ENCODE data around the gene TNS2.

Gene TNS2

DNA sequence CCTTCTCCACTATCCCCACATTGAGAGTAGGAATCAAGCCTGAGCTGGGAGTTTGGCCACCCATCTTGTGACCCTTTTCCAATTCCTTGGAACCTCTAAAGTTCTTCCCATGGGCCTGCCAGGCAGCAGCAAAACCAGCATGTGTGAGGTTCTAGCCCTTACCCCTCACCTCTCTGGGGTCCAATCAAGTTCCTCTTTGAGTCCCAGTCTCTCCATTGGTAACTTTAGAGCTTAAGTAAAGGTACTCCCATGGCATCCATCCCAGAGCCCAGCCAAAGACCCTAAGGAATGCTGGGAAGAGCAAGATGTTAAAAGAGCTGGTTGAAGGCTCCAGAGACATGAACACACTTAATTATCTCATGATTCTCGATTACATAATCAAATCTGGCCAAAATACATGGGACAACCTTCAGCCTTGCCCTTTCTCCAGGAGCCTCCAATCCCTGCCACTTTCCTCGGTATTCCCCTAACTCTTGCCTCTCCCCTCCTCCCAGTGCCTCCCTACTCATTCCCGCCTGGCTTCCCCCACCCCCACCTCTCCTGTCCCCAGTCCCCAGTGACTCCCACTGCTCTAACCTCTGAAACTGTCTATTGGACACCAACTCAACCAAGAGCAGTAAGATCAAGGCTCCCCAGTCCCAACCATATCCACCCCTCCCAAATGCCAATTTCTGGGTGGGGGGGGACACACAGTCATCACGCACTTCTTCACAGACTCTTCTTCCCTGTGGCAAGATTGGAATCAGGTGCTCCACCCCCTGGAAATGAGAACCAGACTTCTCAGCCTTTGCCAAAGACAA is 4.8 kb upstream of the TNS2 start:
- Histone ChIP-seq H3K4me3 (ENCODE audit: insufficient read depth, low read length, poor library complexity, severe bottlenecking) (no peak overlapping the region), H3K9me2 (replicated peaks; ENCODE audit: insufficient read depth, low read length) (no peaks in the 10 kb centered on the region), H3K9me3 (ENCODE audit: insufficient read depth, low read length) (no peaks in the 10 kb centered on the region), H3K9ac (ENCODE audit: low read length) (no peak overlapping the region), H2AFZ (ENCODE audit: low read depth, low read length, severe bottlenecking) (no peak overlapping the region), H3F3A (ENCODE audit: insufficient read depth) (peaks cover 14% of the 10 kb centered on the region), H3K36me3 (ENCODE audit: low read length) (no peaks in the 10 kb centered on the region), H4K20me1 (ENCODE audit: low read depth, low read length) (no peaks in the 10 kb centered on the region), H3K4me2 (ENCODE audit: low read depth, low read length, poor library complexity, severe bottlenecking) (no peak overlapping the region), H3K79me2 (ENCODE audit: insufficient read depth, low read length) (no peaks in the 10 kb centered on the region), H3K27me3 (ENCODE audit: low read length) (no peaks in the 10 kb centered on the region), H3K27ac (ENCODE audit: low read depth, low read length) (no peak overlapping the region)
- TF ChIP-seq, protein P1, sequence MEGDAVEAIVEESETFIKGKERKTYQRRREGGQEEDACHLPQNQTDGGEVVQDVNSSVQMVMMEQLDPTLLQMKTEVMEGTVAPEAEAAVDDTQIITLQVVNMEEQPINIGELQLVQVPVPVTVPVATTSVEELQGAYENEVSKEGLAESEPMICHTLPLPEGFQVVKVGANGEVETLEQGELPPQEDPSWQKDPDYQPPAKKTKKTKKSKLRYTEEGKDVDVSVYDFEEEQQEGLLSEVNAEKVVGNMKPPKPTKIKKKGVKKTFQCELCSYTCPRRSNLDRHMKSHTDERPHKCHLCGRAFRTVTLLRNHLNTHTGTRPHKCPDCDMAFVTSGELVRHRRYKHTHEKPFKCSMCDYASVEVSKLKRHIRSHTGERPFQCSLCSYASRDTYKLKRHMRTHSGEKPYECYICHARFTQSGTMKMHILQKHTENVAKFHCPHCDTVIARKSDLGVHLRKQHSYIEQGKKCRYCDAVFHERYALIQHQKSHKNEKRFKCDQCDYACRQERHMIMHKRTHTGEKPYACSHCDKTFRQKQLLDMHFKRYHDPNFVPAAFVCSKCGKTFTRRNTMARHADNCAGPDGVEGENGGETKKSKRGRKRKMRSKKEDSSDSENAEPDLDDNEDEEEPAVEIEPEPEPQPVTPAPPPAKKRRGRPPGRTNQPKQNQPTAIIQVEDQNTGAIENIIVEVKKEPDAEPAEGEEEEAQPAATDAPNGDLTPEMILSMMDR (IDR thresholded peaks at IDR 0.05; ENCODE audit: insufficient read depth, low read length, poor library complexity, severe bottlenecking) = no peak
- no peak for TF ChIP-seq EZH2phosphoT487 (conservative IDR thresholded peaks at IDR 0.05; ENCODE audit: low read length)

DNA sequence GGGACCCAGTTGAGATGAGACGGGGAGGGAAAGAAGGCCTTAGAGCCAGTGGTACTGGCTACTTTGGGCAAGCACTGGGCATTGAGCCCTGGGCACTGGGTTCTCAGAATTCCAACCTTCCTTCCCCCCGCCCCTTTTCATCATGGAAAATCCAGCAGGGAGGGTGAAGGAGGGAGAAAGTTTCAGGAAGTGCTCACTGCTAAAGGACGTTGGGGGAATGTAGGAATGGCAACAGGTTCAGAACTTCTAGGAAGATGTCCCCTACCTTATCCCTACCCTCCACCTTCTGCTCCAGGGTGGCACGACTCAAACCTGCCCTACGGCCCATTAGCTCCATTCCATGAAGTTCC is 4.2 kb upstream of the TNS2 start:
- H3K9me3 ChIP-seq (ENCODE audit: insufficient read depth, low read length) = no peaks in the 10 kb centered on the region
- no peak overlapping the region for H3K9ac ChIP-seq (ENCODE audit: low read length)
- H3K9me2 ChIP-seq (replicated peaks; ENCODE audit: insufficient read depth, low read length) = no peaks in the 10 kb centered on the region
- H3K27me3 ChIP-seq (ENCODE audit: low read length) = no peaks in the 10 kb centered on the region
- no peak overlapping the region for H3K4me2 ChIP-seq (ENCODE audit: low read depth, low read length, poor library complexity, severe bottlenecking)
- H3K27ac ChIP-seq (ENCODE audit: low read depth, low read length) = no peak overlapping the region
- H3K4me3 ChIP-seq (ENCODE audit: insufficient read depth, low read length, poor library complexity, severe bottlenecking) = no peak overlapping the region
- H2AFZ ChIP-seq (ENCODE audit: low read depth, low read length, severe bottlenecking) = no peak overlapping the region
- TF ChIP-seq, protein P1 (IDR thresholded peaks at IDR 0.05; ENCODE audit: insufficient read depth, low read length, poor library complexity, severe bottlenecking) = no peak
- TF ChIP-seq EZH2phosphoT487 (conservative IDR thresholded peaks at IDR 0.05; ENCODE audit: low read length) = no peak
- H3K79me2 ChIP-seq (ENCODE audit: insufficient read depth, low read length) = no peaks in the 10 kb centered on the region
- H3K36me3 ChIP-seq (ENCODE audit: low read length) = no peaks in the 10 kb centered on the region
- H3F3A ChIP-seq (ENCODE audit: insufficient read depth) = peaks cover 14% of the 10 kb centered on the region
- no peaks in the 10 kb centered on the region for H4K20me1 ChIP-seq (ENCODE audit: low read depth, low read length)

DNA sequence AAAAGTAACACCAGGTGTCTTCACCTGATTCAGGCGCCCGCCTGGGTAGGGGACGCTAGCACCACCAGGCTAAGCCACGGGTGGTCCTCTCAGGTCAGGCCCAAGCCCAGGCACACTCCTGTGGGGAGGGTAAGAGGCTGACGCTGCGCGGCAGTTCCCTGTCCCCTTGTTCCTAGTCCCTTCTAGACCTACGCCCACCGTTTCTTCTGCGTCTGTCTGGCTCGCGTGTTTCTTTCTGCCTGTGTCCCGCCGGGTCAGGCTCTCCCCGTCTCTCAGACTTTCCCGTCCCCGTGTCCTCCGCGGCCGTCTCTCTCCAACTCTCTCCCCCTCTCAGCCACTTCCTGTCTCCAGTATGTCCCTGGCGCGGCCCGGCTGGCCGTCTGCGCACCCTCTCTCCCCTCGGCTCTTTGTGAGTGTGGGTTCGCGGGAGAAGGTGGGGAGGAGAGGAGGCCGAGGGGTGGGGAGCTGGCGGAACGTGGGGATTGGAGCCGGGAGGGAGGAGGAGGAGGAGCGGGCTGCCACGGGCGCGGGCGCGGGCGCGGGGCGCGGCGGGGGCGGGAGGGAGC is 3.1 kb upstream of the TNS2 start:
- no peaks in the 10 kb centered on the region for H3K27me3 ChIP-seq (ENCODE audit: low read length)
- H3K4me3 ChIP-seq (ENCODE audit: insufficient read depth, low read length, poor library complexity, severe bottlenecking) = peak overlapping the region; percentile 80
- H4K20me1 ChIP-seq (ENCODE audit: low read depth, low read length) = no peaks in the 10 kb centered on the region
- no peak overlapping the region for H3K27ac ChIP-seq (ENCODE audit: low read depth, low read length)
- H3K4me2 ChIP-seq (ENCODE audit: low read depth, low read length, poor library complexity, severe bottlenecking) = peak overlapping the region; percentile 88
- no peaks in the 10 kb centered on the region for H3K9me3 ChIP-seq (ENCODE audit: insufficient read depth, low read length)
- peak overlapping the region; percentile 66 for H3K9ac ChIP-seq (ENCODE audit: low read length)
- H3F3A ChIP-seq (ENCODE audit: insufficient read depth) = peaks cover 14% of the 10 kb centered on the region
- TF ChIP-seq, protein P1 (IDR thresholded peaks at IDR 0.05; ENCODE audit: insufficient read depth, low read length, poor library complexity, severe bottlenecking) = no peak
- no peak for TF ChIP-seq EZH2phosphoT487 (conservative IDR thresholded peaks at IDR 0.05; ENCODE audit: low read length)
- H3K9me2 ChIP-seq (replicated peaks; ENCODE audit: insufficient read depth, low read length) = no peaks in the 10 kb centered on the region
- H3K36me3 ChIP-seq (ENCODE audit: low read length) = no peaks in the 10 kb centered on the region
- no peaks in the 10 kb centered on the region for H3K79me2 ChIP-seq (ENCODE audit: insufficient read depth, low read length)
- peak overlapping the region; percentile 97 for H2AFZ ChIP-seq (ENCODE audit: low read depth, low read length, severe bottlenecking)

All from SU-DHL-6 (cell line).